ENCODE data around the gene PKN3.

Gene PKN3

DNA sequence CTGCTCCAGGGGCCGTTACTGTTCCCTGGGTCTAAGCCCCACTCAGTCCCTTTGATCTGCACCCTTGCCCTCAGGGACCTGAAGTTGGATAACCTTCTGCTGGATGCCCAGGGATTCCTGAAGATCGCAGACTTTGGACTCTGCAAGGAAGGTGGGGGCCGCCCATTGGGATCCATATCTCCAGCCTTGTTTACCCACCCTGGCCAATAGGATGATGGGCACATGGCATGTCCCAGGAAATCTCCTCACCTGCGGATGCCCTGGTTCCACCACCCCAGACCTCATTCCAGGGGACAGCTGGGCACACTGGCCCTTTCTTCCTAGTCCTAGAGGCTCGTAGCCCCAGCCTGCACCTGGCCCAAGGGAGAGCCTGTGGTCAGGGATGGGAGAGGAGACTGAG, 16.2 kb downstream of the PKN3 start:
- no peak for DNase-seq

- DNase-seq = no peak
Observed at GRCh38 chr9:128719919-128720605, 17.8 kb downstream of the PKN3 start.

GRCh38 chr9:128720841-128721486, 18.7 kb downstream of the PKN3 start:
- DNase-seq = no peak

DNA sequence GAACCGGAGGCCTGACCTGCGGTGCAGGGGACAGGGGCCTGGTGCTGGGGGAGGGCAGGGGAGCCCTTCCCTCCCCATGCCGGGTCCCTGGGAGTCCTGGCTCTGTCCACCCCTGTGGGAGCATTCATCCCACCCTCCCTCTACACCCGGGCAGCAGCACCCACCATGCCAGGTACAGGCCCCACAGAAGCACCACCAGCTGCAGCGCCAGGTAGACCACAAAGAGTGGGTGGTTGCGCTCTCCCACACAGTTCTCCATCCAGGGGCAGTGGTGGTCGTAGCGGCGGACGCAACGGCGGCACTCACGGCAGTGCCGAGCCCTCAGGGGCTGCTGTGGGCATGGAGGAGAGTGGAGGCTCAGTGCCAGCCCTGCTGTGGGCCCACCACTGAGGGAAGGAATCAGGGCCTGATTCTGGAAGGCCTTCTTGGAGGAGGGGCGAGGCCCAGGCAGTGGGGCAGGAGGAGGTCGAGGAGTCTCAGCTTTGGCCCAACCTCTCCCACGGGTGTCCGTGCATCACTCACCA, 19.2 kb downstream of the PKN3 start:
- DNase-seq = no peak

- no peak for DNase-seq
Observed at GRCh38 chr9:128722380-128723351, 20.4 kb downstream of the PKN3 start.

DNA sequence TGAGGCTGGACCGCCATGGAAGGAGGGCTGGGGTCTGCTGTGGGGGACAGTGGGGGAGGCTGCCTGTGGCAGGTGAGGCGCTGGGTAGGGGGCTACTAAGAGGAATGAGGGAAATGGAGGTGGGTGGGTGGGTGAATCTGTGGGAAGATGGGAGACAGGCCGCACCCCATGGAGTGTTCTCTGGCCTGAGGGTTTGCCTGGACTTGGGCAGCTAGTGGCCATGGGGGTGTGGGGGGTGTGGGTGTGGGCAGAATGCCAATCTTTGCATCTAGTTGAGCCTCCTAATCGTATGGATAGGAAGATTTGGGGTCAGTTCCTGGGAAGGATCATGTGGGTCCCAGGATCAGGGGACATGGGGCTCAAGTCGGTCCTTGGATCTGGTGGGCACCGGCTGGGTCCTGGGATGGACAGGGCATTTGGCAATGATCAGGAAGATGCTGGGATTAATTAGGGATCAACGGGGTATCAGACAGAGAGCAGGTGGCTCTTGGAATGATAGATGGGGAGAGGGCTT, 21.1 kb downstream of the PKN3 start:
- no peak for DNase-seq

DNA sequence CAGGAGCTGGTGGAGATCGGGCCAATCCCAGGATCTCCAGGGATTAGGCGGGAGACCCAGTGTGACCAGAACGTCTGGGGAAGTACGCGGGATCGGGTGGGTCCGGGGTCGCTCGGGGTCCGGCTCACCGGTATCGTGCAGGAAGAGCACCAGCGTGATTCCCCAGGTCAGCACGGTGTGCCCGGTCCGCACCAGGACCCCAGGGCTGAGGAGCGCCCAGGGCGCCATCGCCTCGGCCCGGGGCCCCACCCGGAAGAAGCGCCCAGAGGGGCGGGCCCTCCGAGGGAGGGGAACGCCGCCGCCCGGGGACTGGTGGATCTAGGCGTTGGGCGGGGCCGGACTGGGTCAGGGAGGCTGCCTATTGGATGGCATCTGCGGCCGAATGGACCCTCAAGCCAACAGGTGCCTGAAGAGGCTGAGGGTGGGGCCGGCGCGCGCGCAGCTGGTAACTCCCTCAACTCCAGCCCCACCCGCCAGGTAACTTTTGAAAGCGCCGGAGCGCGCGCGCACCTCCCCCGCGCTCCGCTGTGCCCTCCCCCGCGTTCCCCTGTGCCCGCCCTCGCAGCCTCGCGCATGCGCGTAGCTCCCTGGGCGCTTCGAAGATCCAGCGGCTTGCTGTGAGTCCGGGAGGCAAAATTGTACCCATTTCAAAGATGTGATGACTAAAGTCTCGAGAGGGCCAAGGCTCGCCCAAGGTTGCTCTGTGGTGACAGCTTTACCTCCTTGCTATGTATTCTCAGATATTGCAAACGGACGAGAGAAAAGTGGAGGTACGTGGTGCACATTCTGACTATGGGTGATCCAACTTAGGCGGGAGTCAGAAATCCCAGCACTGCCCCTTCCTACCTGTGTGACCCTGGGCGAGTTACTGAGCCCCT, 21.8 kb downstream of the PKN3 start, which contains the start of gene ZDHHC12:
TSS of gene ZDHHC12 (minus strand) at position 262 of the 878 bp plus-strand sequence. CDS start at position 228, 34 bp downstream.
- peak; percentile 99 for DNase-seq

GRCh38 chr9:128724744-128725211, 22.5 kb downstream of the PKN3 start:
- peak; percentile 77 for DNase-seq

DNA sequence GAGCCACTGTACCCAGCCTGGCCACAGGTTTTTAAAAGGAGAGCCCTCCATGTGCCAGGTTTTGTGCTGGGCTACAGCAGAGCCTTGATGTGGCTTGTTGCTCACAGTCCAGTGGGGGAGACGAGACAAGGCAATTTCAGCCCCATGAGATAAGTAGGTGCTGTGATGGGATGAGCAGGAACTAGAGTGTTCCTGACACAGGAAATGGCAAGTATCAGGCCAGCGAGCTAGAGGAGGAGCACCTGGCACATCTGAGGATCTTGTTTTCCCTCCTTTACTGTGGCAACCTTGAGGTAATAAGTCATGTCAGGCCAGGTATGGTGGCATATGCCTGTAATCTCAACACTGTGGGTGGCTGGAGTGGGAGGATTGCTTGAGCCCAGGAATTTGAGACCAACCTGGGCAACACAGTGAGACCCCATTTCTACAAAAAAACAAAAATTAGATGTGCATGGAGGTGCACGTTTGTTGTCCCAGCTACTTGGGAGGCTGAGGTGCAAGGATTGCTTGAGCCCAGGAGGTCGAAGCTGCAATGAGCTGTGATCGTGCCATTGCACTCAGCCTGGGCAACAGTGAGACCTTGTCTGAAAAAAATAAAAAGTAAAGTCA, 25.4 kb downstream of the PKN3 start:
- DNase-seq = no peak

DNA sequence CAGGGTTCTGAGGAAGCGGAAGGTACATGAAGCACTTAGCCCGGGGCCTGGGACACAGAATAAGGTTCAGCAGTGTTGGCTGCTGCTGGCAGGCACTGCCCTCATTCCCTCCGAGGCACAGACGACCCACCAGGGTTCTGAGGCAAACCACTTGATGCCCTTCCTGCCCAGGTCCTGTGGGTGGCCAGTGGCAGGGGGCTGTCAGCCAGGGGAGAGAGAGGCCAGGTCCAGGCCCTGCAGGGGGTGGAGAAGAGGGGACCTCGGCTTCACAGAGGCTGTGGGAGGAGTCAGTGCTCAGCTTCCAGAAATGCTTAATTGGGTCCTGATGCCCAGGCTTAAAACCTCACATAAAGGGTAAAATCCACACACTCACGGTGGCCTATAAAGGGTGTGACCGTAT, 26.0 kb downstream of the PKN3 start:
- no peak for DNase-seq

DNA sequence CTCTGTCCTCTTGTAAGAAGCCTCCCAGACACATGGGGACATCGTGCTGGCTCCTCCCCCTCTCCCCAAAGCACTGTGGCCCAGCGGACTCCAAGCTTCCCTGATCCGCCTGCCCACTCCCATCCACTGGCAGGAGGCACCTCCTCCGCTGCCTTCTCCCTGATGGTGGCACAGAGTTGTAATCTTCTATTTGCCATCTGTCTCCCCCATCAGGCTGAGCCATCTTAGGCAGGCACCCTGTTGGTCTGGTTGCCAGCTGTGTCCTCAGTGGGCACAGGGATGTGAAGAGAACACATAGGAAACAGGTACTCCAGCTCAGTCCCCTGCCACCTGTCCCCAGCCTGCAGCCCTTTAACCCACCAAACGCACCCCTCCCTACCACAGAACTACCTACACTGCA, 27.0 kb downstream of the PKN3 start:
- no peak for DNase-seq

DNA sequence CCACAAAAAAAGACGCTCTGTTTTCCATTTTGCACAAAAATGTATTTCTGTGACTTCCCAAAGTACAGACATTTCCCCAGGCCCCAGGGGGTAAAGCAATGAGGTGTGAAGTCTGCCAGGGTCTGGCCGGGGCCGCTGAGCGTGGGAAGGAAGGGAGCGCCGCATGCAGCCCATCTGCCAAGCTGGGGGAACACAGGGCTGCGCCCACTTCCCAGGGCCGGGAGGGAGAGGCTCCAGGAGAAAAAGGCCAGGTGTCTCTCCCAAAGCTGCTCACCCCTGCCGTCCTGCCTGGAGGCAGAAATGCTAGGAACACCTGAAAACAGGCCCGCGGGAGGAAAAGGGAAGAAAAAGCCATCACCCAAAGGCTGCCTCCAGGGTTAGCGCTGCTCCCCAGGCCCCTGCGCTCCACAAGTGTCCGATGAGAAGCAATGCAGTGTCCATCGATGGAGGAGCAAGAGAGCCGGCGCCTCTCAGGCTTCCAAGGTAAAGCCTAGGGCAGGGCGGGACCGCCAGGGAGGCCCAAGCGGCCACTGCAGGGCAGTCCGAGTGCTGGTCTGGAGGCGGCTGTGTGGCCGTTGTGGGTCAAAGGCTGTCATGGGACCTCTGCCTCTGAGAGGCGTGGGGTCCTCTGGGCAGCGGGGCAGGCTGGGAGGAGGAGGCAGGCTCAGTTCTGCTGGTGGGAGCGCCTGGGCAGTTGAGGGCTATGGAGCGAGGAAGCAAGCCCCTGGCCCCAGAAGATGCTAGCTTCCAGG, 27.6 kb downstream of the PKN3 start:
- DNase-seq = no peak

DNA sequence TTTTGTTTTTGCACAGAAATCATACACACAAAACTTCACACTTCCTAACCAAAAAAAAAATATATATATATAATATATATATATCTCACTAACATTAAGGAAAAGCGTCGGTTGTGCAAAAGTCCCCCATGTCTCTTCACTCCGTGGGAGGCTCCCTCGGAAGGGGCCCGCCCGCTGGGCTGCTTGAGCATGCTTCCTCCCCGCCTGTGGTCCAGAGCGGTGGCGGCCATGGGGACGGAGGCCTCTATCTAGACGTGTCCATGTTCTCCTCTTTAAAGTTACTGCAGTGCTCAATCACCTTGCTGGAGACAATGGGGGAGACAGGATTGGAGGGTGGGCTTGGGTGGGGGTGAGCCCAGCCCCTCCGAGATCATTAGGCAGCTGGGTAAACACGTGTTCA, 28.8 kb downstream of the PKN3 start:
- no peak for DNase-seq

DNA sequence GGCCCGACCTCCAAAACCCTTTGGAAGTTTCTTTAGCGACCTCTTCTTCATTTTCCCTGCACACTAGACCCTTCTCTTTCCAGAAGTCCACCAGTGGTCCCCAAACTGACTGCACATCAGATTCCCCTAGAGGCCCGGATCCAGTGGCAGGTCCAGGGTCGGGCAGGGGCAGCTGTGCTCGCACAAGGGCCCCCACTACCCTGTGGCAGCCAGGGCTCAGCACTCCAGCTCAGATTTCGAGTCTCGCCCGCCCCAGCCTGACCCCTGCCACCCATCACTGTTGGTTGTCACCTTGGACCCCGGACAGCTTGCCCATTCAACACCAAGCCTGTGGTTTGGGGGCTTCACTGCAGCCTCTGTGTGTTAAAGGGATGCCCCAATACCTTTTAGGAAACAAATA, 29.4 kb downstream of the PKN3 start:
- DNase-seq = no peak

DNA sequence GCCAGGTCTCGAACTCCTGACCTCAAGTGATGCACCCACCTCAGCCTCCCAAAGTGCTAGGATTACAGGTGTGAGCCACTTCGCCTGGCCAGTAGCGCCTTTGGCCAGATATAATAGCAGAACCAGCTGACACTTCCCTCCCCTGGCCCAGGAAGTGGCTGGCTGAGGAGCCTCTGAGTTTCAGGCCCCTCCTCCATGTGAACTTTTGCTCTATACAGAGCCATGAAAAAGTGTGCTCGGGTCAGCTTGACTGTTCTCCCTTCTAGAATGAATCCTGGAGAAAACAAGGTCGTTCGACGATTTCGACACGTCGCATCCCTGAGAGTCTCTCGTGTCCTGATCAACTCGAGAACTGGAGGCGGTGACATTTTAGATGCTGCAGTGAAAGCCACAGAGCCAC, 30.3 kb downstream of the PKN3 start:
- no peak for DNase-seq

- DNase-seq = peak; percentile 12
Observed at GRCh38 chr9:128733256-128733655, 31.0 kb downstream of the PKN3 start.

DNA sequence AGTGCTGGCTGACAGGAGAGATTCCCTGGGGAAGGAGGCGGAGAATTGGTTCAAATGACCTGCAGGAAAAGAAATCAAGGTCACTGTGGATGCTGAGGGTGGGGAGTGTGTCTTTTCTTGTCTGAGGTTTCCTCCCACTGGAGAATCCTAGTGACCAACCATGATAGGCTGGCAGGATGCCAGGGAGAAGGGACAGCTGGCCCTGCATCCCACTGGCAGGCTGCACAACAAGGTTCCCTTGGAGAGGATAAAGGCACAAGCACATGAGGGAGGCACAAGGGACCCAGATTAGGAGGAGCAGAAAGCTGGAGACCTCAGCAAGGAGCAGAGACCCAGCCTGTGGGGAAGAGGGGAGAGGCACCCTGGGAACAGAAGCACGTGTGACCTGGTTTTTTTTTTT, 33.1 kb downstream of the PKN3 start:
- no peak for DNase-seq

DNA sequence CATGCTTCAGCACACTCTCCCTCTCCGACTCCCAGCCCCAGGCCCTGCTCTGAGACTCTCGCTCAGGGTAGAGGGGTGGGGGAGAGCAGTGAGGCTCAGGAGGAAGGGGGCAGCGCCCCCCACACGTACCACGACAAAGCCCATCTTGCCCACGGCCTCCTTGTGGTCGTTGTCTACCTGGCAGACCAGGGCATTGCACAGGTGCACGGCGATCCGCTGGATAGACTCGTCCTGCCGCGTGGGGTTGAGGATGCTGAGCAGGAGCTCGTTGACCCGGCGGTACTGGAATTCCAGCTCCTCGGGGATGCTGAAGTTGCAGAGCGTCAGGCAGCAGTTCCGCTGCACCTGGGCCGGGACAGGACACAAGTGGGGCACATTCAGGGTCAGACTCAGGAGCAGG, 40.1 kb downstream of the PKN3 start:
- no peak for DNase-seq

- DNase-seq = no peak
Observed at GRCh38 chr9:128743421-128743820, 41.1 kb downstream of the PKN3 start.

DNA sequence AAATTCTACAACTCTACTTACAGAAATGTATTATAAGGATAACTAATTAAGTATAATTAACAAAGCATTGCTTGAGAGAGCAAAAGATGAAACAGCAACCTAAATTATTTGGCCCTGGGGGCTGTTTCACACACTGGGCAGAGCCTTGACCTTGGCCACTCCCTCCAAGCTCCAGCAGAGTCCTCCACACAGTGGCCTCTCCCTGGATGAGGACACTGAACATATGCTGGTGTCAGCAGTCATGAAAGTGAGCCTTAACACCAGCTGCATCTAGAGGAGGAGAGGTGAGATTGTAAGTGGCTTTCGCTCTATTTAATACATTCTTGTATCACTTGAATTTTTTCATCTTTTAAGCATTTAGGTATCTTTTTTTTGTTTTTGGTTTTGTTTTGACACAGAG, 44.9 kb downstream of the PKN3 start:
- DNase-seq = no peak

All from NCI-H345 (cell line).